CD4-positive, alpha-beta T cell treated with Interleukin-15 for 4 hours (primary cell): ENCODE data around the gene PIP5K1C.
A peak's percentile ranks its signal among the peaks of the same experiment; 100 is the strongest.

Source experiments
- DNase-seq: peaks from one replicate; pipeline ENCODE4 v3.0.0-alpha.2; 2020; ENCODE audit warnings: low spot score

The PIP5K1C gene

DNA sequence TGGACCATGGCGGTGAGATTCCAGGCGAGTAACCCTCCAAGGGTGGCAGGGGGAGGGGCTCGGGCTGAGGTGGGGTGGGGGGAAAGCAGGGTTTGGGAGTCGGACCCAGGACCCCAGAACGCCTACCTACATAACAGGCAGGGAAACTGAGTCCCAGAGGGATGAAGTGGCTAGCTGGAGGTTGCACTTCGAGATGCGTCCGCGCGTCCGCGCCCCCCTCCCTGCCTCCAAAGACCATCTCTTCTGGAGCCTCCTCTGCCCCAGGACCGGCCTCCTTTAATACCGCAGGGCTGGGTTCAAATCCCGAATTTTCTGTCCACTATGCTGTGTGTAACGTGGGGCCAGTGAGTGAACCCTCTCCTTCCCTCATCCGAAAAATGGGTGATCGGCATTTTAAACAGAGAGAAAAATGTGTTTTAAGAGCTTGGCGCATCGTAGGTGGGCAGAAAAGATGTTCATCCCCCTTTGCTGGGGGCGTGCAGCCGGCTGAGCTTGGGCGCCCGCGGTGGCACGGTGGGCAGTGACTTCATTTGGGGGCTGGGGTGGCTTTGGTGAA lies 21.7 kb upstream of the PIP5K1C start:
- no peak for DNase-seq

DNA sequence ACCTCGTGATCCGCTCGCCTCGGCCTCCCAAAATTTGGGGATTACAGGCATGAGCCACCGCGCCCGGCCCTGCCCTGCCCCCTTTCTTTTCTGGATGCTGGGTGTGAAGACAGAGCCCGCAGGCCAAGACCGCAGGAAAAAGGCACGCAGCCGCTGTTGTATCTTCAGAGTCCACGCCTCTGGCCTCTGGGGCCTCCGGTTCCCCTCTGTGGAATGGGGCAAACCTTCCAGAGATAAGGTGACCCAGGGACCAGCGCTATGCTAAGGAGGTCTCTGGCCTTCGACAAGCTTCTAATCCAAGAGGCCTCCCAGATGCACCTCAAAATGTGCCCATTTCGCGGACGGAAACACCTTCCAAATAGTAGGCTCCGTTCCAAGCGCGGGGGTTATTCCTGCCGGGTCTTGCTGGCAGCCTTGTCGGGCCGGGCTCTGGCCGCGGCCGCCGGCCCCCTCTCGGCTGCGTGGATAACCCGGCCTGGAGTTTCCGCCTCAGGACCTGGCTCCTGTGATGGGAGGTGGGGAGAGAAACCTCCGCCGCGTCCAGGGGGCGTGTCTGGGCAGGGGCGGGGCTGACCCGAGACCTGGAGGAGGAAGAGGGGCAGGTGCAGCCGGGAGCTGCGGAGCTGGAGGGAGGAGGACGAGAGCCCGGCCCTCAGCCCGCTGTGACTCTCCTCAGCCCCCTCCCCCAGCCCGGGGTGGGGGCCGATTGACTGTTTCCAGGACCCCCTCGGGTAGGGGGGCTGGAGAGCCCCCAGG lies 21.0 kb upstream of the PIP5K1C start:
- DNase-seq = peak; percentile 91

DNA sequence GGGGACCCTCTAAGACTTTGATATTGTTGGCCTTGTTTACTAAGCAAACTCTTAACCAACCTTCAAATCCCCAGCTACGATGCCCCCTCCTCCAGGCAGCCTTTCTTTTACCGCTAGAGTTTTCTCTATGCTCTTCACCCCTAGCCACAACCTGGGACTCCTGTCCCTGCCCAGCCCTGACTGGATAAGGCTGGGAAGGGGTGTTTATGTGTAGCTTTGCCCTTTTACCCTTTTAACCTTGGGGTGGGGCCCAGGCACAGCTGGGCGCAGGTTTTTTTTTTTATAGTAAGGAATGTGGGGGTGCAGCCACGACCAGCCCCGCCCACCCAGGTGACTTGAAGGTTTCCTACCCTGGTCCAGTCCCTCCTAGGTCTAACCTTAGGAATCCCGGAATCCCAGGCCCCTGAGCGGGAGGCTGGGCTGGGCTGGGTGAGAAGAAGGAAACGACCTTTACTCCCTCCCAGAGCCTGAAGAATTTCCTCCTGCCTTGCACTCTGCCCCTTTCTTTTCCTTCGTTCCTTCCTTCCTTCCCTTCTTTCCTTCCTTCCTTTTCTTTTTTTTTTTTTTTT lies 20.2 kb upstream of the PIP5K1C start:
- no peak for DNase-seq

DNA sequence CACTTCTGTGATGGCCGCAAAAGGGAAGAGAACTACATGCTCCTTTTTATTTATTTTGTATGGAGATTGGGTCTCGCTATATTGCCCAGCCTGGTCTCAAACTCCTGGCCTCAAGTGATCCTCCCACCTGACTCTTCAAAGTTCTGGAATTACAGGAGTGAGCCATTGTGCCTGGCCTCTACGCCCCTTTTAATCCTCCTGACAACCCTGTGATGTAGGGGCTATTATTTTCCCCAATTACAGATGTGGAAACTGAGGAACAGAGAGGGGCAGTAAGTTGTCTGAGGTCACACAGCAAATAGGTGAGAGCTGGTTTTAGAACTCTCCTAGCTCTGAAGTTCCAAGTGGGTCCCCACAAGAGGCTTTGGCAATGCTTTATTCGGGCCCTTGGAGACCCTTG lies 19.6 kb upstream of the PIP5K1C start:
- no peak for DNase-seq

DNA sequence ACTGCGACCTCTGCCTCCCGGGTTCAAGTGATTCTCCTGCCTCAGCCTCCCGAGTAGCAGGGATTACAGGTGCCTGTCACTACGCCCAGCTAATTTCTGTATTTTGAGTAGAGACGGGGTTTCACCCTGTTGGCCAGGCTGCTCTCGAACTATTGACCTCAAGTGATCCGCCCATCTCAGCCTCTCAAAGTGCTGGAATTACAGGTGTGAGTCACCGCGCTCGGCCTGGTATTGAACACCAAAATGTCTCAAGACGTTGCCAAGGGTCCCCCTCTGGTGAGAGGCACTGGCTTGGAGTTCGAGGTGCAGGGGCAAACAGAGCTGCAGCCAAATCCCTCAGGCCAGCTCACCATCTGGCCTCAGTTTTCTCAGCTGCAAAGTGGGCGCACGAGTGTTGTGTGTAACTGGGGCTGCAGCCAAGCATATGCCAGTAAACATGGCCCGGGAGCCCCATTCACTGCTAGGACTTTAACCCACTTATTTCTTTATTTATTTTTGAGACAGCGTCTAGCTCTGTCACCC lies 15.9 kb upstream of the PIP5K1C start:
- no peak for DNase-seq

DNA sequence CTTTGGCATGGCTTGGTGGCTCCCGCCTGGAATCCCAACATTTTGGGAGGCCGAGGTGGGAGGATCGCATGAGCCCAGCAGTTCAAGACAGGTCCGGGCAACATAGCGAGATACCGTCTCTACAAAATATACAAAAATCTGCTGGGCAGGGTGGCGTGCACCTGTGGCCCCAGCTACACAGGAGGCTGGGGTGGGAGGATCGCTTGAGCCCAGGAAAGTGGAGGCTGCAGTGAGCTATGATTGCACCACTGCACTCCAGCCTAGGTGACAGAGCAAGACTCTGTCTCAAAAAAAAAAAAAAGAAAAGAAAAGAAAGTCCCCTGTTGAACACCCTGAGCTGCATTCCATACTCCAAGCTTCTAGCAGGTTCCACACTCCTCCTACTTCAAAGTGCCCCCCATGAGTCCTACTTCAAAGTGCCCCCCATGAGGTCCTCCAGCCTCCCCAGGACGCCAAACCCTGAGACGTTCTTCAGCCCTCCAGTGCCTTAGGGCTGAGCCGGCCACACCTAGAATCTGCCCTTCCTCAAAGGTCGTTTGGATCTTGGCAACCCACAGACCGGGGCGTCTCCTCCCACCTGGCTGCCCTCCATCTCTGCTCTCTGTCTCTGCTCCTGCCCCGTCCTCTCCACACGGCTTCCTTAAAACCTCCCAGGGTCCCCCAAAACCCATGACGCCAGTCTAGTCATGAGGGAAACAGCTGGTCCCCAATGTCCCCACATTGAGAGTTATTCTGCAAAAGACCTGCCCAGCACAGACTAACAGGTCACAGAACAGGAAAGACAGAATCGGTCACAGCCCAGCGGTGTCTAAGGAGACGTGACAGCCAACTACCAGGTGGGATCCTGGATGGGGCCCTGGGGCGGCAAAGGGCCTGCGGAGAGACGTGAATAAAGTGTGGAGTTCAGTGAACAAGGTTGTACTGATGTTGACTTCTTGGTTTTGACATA lies 12.7 kb upstream of the PIP5K1C start:
- DNase-seq = no peak

DNA sequence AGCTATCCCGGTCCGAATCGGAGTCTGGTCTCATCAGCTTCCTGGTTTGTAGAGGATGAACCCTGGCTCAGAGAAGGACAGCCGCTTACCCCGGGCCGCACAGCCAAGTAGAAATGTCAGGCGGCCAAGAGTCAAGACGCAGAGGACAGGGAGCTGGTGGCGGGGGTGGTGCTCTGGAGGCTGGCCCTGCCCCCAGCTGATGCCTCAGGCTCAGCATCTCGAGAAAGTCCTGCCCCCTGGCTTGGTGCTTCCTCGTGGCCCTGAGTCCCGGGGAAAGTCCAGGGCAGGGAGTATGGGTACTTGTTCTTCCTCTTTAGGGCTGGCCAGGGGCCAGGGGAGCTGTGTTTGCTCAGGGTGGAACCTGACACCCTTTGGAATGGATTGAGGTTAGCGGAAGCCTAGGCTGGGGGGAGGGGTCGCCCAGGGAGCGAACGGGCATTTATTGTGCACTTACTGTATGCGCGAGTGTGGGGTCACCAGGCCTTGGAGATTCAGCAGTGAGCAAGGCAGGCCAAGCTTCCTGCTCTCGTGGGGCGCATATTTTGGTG lies 10.1 kb upstream of the PIP5K1C start:
- DNase-seq = no peak

DNA sequence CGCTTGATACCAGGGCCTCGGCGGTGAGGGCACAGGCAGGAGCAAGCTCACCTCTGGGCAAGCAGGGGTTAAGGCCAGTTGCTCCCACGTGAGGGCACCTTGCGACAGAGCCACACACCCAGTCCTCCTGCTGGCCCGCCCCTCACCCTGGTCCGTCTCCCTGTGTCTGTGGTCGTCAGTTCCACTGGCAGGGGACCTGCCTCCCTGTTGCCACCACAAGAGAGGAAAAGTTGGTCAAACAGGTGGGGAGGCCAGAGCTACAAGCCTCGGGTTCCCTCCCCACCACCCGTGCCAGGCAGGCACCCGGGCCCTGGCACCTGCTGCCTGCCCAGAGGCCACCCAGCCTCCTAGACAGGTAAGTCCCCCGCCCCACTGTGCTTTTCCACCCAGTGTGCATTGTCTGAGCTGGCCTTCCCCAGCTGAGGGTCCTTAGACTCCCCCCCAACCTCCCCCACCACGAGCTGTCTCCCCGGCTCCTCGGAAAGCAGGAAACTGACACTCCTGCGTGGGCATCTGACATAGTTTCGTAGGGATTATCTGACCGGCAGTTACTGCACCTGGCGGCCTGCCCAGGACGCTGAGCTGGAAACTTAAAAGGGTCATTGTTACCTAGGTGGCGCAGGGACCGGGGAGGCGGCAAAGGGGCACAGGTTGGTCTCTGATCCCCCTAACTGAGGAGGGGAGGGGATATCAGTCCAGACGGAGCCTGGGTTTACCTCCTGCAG lies 8.1 kb upstream of the PIP5K1C start, which contains the start of gene TJP3:
TSS of gene TJP3 (plus strand) at position 178 of the 725 bp plus-strand sequence. CDS start 20,049 bp downstream, outside the sequence.
- no peak for DNase-seq

DNA sequence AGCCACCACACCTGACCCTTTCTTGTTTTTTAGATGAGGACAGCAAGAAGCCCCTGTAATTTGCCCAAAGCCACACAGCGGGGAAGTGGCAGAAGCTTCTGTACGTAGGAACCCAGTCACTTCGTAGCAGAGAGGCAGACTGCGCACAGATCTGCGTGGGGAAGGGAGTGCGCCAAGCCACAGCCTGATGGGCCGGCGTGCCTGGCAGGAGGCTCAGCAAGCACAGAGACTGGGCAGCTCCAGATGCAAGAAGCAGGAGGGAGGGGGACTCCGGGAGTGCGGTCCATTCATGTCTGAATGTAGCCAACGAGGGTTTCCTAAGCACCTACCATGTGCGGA lies 7.6 kb upstream of the PIP5K1C start:
- DNase-seq = no peak

DNA sequence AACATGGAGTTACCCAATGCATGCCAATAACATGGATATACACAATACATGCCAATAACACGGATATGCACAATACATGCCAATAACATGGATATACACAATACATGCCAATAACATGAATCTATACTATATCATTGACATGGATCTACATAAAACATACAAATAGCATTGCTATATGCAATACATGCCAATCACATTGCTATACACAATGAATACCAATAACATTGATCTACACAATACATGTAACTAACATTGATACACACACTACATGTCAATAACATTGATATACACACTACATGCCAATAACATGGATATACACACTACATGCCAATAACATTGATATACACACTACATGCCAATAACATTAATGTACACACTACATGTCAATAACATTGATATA lies 932 bp upstream of the PIP5K1C start:
- DNase-seq = no peak

DNA sequence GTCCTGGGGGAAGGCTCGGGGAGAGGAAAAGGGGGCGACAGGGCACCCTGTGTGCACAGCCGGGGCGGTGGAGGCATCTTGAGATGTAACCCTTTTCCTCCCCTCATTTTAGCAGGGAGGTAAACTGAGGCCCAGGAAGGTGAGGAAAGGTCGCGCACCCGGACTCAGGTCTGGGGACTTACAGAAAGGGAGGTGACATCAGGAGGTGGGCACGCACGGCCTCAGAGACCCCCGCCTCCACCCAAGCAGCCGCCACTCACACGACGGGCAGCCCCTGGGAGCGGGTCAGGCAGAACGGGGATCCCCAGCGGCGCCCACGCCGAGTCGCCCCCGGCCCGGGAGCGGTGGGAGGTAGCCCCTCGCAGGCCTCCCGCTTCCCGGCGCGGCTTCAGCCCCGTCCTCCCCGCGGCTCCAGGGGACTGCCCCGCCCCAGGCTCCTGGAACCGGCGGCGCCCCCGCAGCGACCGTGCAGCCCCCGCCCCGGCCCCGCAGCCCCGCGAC lies 477 bp downstream of the PIP5K1C start:
- DNase-seq = no peak

DNA sequence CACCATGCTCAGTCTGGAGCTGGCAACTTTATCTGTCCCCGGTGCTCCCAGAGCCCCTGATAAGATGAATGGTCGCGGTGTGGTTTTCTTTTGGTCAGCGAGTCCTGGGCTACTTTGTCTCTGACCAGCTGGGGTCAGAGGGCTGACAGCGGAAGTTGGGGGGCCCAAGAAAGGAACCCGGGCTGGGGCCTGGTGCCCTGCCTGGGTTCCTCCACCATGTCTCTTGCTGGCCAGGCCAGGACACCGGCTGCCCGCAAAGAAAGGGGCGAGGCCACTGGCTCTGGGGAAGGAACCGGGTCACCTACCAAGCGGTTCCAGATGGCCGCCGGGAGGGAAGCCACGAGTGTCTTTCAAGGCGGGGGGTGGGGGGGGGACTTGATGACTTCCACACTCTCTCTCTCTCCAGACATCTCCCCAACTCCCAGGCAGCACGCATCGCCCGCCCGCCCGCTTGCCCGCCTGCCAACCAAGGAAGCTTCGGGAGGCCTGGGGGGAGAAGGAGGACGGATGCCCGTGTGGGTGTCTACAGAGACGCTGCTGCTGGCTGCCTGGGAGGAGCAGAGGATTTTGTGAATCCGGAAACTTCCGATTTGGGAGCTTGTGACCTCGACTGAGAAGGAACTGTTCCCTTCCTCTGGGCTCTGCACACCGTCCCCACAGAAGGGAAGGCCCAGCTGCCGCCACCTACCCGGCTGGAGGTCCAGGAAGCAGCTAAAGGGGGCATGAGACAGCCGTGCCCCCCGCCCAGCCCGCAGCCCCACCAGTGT lies 1.1 kb downstream of the PIP5K1C start:
- no peak for DNase-seq

DNA sequence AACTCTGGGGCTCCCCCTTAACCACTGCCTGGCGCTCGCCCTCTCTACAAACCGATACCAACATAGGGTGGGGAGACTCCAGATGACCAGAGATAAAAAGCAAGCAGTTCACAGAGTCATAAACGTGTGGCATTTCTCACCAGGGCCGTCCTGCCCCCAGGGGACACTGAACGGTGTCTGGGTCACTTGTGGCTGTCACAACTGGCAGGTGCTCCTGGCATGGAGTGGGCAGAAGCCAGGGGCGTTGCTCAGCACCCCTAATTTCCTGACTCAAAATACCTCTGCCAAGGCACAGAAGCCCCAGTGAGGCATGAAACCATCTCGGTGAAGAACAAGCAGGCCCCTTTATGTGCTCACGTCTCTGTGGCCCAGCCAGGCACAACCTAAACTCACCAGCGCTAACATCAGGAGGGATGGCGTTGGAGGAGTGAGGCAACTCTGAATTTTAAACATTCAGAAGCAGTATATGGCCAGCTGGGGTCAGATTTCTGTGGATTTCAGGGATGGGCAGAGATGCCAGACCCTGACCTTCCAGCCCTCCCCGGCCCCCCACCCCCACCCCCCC lies 1.8 kb downstream of the PIP5K1C start:
- no peak for DNase-seq

DNA sequence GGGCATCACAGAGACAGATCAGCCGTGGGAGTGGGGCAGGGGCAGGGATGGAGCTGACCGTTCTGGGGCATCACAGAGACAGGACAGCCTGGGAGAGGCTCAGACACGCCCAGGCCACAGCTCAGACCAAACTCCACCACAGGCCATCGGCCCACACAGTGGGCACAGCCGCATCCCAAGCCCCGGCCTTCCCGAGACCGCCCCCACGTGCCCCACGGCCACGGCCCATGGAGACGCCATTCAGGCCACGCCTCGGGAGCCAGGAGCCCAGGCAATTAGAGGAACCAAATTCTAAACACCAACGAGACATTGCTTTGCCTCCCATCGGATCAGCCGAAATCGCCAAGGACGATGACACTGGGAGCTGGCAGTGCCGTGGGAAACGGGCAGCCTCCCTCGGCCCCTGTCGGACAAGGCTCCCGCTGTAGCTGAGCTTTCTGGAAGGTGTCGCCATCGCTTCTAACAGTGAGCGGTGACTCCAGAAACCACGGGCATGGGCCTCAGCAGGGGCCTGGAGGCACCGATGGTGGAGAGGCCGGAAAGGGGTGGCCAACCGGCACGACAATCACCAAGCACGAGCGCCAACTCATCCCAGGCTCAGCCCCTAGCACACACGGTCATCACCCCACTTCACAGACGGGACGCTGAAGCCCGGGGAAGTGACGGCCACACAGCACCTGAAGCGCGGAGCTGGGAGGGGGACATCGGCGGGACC lies 2.4 kb downstream of the PIP5K1C start:
- no peak for DNase-seq

DNA sequence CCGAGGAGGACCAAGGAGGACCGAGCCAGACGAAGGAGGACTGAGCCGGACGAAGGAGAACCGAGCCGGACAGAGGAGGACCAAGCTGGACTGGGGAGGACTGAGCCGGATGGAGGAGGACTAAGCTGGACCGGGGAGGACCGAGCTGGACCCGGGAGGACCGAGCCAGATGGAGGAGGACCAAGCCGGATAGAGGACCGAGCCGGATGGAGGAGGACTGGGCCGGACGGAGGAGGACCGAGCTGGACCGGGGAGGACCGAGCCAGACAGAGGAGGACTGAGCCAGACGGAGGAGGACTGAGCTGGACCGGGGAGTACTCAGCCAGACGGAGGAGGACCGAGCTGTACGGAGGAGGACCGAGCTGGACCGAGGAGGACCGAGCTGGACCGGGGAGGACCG lies 3.2 kb downstream of the PIP5K1C start:
- DNase-seq = no peak

DNA sequence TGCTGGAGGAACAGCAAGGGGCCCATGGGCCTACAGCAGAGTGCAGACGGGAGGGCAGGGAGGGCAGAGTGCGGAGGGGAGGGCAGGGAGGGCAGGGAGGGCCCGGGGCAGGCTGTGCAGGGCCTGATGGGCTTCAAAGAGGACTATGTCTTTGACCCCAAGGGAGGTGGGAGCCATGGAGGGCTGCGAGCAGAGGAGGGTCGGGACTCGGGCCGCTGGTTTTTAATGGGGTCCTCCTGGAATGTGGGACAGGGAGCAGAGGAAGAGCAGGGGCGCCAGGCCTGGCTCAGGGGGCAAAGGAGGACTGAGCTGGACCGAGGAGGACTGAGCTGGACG lies 3.6 kb downstream of the PIP5K1C start:
- no peak for DNase-seq

DNA sequence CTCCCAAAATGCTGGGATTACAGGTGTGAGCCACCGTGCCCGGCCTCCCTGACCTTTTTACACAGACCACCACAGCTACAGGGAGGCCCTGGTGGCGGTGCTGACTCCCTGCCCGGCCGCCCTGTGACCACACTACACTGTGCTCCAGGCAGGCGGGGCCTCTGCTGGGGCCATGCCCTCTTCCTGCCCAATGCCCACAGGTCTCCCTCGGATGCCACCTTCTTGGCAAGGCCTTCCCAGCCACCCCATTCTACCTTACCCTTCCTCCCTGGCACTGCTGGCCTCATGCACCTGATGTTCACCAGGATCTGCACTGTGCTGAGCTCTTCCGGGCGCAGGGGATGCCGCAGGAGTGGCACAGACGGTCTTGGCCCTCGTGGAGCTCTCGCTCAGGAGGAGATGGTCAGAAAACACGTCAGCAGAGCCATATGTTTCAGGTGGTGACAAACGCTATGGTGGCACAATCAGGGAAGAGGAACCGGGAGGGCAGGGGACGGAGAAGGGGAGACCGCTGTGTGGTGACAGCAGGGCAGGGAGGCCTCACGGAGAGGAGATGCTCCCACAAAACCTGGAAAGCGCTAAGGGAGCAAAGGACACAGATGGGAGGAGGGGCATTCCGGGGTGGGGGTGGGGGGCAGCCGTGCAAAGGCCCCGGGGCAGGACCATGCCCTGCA lies 4.1 kb downstream of the PIP5K1C start:
- no peak for DNase-seq

DNA sequence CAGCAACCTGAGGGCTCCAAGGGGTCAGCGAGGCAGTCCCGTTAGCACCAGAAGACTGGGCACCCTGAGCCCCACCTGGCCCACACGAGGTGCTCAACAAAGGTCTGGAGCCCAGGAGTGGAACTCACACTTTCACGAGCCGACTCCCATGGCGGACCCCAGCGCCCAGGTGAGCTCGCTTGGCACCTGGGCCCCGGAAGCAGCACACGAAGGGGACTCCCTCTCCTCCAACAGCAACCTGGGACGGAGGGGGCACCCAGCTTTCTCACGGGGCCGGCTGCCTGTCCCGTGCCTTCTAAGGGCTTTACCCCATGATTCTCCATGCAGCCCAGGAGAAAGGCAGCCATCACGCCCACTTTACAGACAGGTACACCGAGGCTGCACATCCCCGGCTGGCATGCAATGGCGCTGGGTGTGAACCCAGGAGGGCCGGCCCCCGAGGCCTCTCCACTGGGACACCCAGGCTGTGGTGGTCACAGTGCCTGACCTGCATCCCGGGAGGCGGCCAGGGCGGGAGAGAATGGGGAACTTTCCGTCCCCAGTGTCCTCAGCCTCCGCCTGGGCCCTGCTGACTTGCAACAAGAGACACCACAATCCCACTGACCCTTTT lies 5.0 kb downstream of the PIP5K1C start:
- no peak for DNase-seq
